ENCODE measurements around the gene CCDC6. TPM values are rescaled to one million over a fixed set of nuclear protein-coding genes. Genes with fewer than 3 reads are reported as not detected.

Gene CCDC6
- total and polyA plus RNA-seq, 9 of the 15 experiments (the other 6 are each of a cell fraction or from before 2014, with no cell fraction given) = 10.4 to 41.0 (median 20.9) TPM

DNA sequence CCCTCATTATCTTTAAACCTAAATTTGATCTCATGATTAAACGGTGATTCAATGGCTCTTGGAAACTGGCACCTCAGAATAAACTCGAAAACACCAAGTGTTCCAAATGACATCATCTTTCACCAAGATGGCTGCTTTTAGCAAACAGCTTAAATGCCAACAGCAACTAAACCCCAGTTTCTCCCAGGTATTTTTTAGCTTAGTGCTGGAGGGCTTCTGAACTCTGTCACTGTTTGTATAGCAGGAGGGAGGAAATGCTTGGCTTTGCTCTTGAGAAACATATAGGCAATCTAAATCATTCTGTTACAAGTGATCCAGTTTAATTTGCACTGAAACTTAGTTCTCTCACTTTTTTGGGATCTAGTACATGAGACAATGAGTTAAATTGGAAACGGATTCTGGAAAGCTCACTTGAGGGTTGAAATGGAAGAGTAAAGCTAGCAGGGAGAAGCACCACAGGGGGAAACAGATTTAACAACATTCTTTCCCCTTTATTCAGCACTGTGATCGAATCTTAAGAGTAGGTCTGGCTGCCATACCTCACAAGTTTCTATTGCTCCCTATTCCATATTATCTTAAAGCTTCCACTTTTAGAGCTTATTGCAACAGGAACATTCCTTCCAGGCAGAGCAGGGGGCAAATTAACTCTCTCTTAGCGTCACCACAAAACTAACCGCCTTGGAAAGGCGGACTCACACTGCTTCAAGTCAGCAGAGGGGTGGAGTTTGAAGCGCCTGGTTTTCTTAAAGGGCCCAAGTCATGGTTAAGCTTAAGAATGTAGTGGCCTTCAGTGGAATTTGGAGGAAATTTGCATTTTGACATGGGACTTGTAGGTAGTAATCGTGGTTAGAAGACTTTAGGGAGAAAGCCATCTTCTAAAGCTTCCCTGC, 1.8 kb upstream of the CCDC6 start (continued):
- TF ChIP-seq ZNF551 (CRISPR knock-in tag; IDR thresholded peaks at IDR 0.05) (no peak), NFRKB (IDR thresholded peaks at IDR 0.05; ENCODE audit: low read depth) (peak; percentile 87; the same call in 1 of the 2 replicates), NFIX (CRISPR knock-in tag; IDR thresholded peaks at IDR 0.05; ENCODE audit: low read depth) (no peak), FOXO4 (CRISPR knock-in tag; IDR thresholded peaks at IDR 0.05) (no peak), COPS2 (conservative IDR thresholded peaks at IDR 0.05) (no peak), SMARCA4 (IDR thresholded peaks at IDR 0.05) (peak; percentile 60), ZNF408 (CRISPR knock-in tag; IDR thresholded peaks at IDR 0.05; ENCODE audit: low read depth) (no peak), POLR3G (IDR thresholded peaks at IDR 0.05; ENCODE audit: extremely low read depth, insufficient read length, insufficient replicate concordance) (no peak), NR4A1 (CRISPR knock-in tag; IDR thresholded peaks at IDR 0.05) (no peak), NR4A1 (tag; IDR thresholded peaks at IDR 0.05) (peak; percentile 15; the same call in 1 of the 2 replicates), EGR1 (conservative IDR thresholded peaks at IDR 0.05) (no peak), DNMT1 (IDR thresholded peaks at IDR 0.05) (no peak), ZNF140 (CRISPR knock-in tag; IDR thresholded peaks at IDR 0.05) (no peak), ZNF717 (CRISPR knock-in tag; IDR thresholded peaks at IDR 0.05) (no peak), SRSF7 (optimal IDR thresholded peaks at IDR 0.05; ENCODE audit: low read depth, low read length) (no peak), SAFB (IDR thresholded peaks at IDR 0.05; ENCODE audit: borderline replicate concordance, low read depth, low read length) (no peak), CGGBP1 (CRISPR knock-in tag; IDR thresholded peaks at IDR 0.05) (no peak), STAG1 (CRISPR knock-in tag; IDR thresholded peaks at IDR 0.05; ENCODE audit: borderline replicate concordance) (no peak)
- TF ChIP-seq, protein P1, sequence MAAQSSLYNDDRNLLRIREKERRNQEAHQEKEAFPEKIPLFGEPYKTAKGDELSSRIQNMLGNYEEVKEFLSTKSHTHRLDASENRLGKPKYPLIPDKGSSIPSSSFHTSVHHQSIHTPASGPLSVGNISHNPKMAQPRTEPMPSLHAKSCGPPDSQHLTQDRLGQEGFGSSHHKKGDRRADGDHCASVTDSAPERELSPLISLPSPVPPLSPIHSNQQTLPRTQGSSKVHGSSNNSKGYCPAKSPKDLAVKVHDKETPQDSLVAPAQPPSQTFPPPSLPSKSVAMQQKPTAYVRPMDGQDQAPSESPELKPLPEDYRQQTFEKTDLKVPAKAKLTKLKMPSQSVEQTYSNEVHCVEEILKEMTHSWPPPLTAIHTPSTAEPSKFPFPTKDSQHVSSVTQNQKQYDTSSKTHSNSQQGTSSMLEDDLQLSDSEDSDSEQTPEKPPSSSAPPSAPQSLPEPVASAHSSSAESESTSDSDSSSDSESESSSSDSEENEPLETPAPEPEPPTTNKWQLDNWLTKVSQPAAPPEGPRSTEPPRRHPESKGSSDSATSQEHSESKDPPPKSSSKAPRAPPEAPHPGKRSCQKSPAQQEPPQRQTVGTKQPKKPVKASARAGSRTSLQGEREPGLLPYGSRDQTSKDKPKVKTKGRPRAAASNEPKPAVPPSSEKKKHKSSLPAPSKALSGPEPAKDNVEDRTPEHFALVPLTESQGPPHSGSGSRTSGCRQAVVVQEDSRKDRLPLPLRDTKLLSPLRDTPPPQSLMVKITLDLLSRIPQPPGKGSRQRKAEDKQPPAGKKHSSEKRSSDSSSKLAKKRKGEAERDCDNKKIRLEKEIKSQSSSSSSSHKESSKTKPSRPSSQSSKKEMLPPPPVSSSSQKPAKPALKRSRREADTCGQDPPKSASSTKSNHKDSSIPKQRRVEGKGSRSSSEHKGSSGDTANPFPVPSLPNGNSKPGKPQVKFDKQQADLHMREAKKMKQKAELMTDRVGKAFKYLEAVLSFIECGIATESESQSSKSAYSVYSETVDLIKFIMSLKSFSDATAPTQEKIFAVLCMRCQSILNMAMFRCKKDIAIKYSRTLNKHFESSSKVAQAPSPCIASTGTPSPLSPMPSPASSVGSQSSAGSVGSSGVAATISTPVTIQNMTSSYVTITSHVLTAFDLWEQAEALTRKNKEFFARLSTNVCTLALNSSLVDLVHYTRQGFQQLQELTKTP (IDR thresholded peaks at IDR 0.05; ENCODE audit: low read depth in 1 of 2, partially characterized antibody in 2 of 2) = peak in 1 of 2 experiments; percentile 56
- TF ChIP-seq, protein P2, sequence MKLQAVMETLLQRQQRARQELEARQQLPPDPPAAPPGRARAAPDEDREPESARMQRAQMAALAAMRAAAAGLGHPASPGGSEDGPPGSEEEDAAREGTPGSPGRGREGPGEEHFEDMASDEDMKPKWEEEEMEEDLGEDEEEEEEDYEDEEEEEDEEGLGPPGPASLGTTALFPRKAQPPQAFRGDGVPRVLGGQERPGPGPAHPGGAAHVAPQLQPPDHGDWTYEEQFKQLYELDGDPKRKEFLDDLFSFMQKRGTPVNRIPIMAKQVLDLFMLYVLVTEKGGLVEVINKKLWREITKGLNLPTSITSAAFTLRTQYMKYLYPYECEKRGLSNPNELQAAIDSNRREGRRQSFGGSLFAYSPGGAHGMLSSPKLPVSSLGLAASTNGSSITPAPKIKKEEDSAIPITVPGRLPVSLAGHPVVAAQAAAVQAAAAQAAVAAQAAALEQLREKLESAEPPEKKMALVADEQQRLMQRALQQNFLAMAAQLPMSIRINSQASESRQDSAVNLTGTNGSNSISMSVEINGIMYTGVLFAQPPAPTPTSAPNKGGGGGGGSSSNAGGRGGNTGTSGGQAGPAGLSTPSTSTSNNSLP (IDR thresholded peaks at IDR 0.05; ENCODE audit: borderline replicate concordance, low read depth, low read length) = no peak
- TF ChIP-seq, protein P3, sequence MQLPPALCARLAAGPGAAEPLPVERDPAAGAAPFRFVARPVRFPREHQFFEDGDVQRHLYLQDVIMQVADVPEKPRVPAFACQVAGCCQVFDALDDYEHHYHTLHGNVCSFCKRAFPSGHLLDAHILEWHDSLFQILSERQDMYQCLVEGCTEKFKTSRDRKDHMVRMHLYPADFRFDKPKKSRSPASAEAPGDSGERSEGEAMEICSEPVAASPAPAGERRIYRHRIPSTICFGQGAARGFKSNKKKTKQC (CRISPR knock-in tag; IDR thresholded peaks at IDR 0.05) = no peak
